T47D (cell line): ENCODE measurements around the gene SELENOT.
A peak's percentile ranks its signal among the peaks of the same experiment; 100 is the strongest.

Source experiments
- DNase-seq, 2 experiments: peaks; one replicate each; pipeline versions ENCODE4 v3.0.0 to v3.0.0-alpha.2; 2011 to 2012; ENCODE audit warnings: low read depth in 1 of 2, low spot score in 1 of 2
- JUND ChIP-seq: IDR thresholded peaks from 2 replicates; pipeline ENCODE4 v1.6.1; 2012; ENCODE audit warnings: low read depth
- in situ Hi-C: cut with HindIII; loops from 2 replicates; pipeline ENCODE4 v1.10.0; 2016; ENCODE audit warnings: low sequenced_read_pairs, low pct_unique_long_range_greater_than_20kb

Gene SELENOT

GRCh38 chr3:150603153-150603979, at the start of gene SELENOT:
TSS of gene SELENOT (plus strand) at chr3:150603321. CDS start at chr3:150603363, 42 bp downstream.
- no peak for TF ChIP-seq JUND
- in situ Hi-C loops = no loop called here
- DNase-seq = peak; percentile 92 to 98

GRCh38 chr3:150555859-150556436, 47.2 kb upstream of the SELENOT start:
- TF ChIP-seq JUND = no peak
- in situ Hi-C loops = no loop called here
- no peak for DNase-seq

GRCh38 chr3:150556792-150557191, 46.3 kb upstream of the SELENOT start:
- no peak for TF ChIP-seq JUND
- DNase-seq = no peak
- in situ Hi-C loops = no loop called here

GRCh38 chr3:150557725-150558124, 45.4 kb upstream of the SELENOT start:
- no peak for DNase-seq
- TF ChIP-seq JUND = no peak
- in situ Hi-C loops = no loop called here

GRCh38 chr3:150564243-150564642, 38.9 kb upstream of the SELENOT start:
- TF ChIP-seq JUND = no peak
- in situ Hi-C loops = no loop called here
- no peak for DNase-seq

GRCh38 chr3:150567328-150567727, 35.8 kb upstream of the SELENOT start:
- no peak for DNase-seq
- TF ChIP-seq JUND = no peak
- in situ Hi-C loops = no loop called here

GRCh38 chr3:150577855-150578254, 25.3 kb upstream of the SELENOT start:
- no peak for TF ChIP-seq JUND
- in situ Hi-C loops = no loop called here
- no peak for DNase-seq

- in situ Hi-C loops = no loop called here
- no peak for TF ChIP-seq JUND
These were observed 21.9 kb upstream of the SELENOT start for GRCh38 chr3:150581174-150581573.

GRCh38 chr3:150582620-150583019, 20.5 kb upstream of the SELENOT start:
- in situ Hi-C loops = no loop called here
- no peak for DNase-seq
- TF ChIP-seq JUND = no peak

More at GRCh38 chr3:150581174-150581573, 21.9 kb upstream of the SELENOT start:
- DNase-seq = no peak

- in situ Hi-C loops = no loop called here
- no peak for TF ChIP-seq JUND
- no peak for DNase-seq
These were observed 20.1 kb upstream of the SELENOT start for GRCh38 chr3:150583028-150583427.

- in situ Hi-C loops = no loop called here
- TF ChIP-seq JUND = no peak
- DNase-seq = no peak
These were observed 14.9 kb upstream of the SELENOT start for GRCh38 chr3:150588027-150588830.

GRCh38 chr3:150589759-150590158, 13.4 kb upstream of the SELENOT start:
- in situ Hi-C loops = no loop called here
- DNase-seq = peak in 1 of 2 experiments; percentile 53
- no peak for TF ChIP-seq JUND

GRCh38 chr3:150594150-150594549, 9.0 kb upstream of the SELENOT start:
- in situ Hi-C loops = no loop called here
- TF ChIP-seq JUND = no peak
- DNase-seq = no peak
